Measurements from ENCODE around the gene PRR20D. TPM values are rescaled to one million over a fixed set of nuclear protein-coding genes. Genes with fewer than 3 reads are reported as not detected.

The PRR20D gene
- total RNA-seq, 1 experiment from 2014 or later, result not detected

GRCh38 chr13:57128909-57129308 is 31.5 kb upstream of the PRR20D start:
- intact Hi-C loops (cut with micrococcal nuclease), result no loop called here
- H3K4me1 ChIP-seq (ENCODE audit: insufficient read depth, low read length), result no peaks in the 10 kb centered on the region
- H3K27me3 ChIP-seq (ENCODE audit: low read length), result no peaks in the 10 kb centered on the region
- no peak overlapping the region for H3K4me2 ChIP-seq (ENCODE audit: low read length)
- ATAC-seq (peak; percentile 46; the same call in 1 of the 2 replicates), DNase-seq (peak; percentile 13)
- H3K36me3 ChIP-seq (ENCODE audit: low read depth, low read length), result no peaks in the 10 kb centered on the region
- no peak overlapping the region for H3K27ac ChIP-seq (ENCODE audit: low read length)
- CTCF ChIA-PET, result no interaction called here
- TF ChIP-seq EZH2phosphoT487 (IDR thresholded peaks at IDR 0.05; ENCODE audit: borderline replicate concordance, low read length), result no peak
- TF ChIP-seq EZH2 (IDR thresholded peaks at IDR 0.05; ENCODE audit: low read length, unreplicated experiment), result no peak
- TF ChIP-seq CTCF (conservative IDR thresholded peaks at IDR 0.05; ENCODE audit: low read depth, low read length), result no peak; the same call in 1 of the 2 replicates
- no peaks in the 10 kb centered on the region for H3K9me2 ChIP-seq (replicated peaks; ENCODE audit: low read length)
- H3F3A ChIP-seq (ENCODE audit: low read length, unreplicated experiment), result no peaks in the 10 kb centered on the region
- no peak overlapping the region for H3K9ac ChIP-seq (ENCODE audit: low read length)
- no TSS peak for BruUV-seq (replicated peaks)
- no peaks in the 10 kb centered on the region for H3K9me3 ChIP-seq (ENCODE audit: low read length)
- POLR2A ChIA-PET (ENCODE audit: unreplicated experiment), result no interaction called here
- H4K20me1 ChIP-seq (ENCODE audit: low read length), result no peaks in the 10 kb centered on the region
- no peaks in the 10 kb centered on the region for H3K79me2 ChIP-seq (ENCODE audit: low read length)
- no peak overlapping the region for H3K4me3 ChIP-seq (ENCODE audit: low read length)
- H2AFZ ChIP-seq (ENCODE audit: low read length), result no peak overlapping the region

GRCh38 chr13:57136093-57136492 is 24.3 kb upstream of the PRR20D start:
- H2AFZ ChIP-seq (ENCODE audit: low read length), result no peak overlapping the region
- POLR2A ChIA-PET (ENCODE audit: unreplicated experiment), result no interaction called here

More at GRCh38 chr13:57136093-57136492, 24.3 kb upstream of the PRR20D start:
- no peaks in the 10 kb centered on the region for H3K9me2 ChIP-seq (replicated peaks; ENCODE audit: low read length)
- no peak overlapping the region for H3K9ac ChIP-seq (ENCODE audit: low read length)
- intact Hi-C loops (cut with micrococcal nuclease), result no loop called here
- CTCF ChIA-PET, result no interaction called here
- no peaks in the 10 kb centered on the region for H3K27me3 ChIP-seq (ENCODE audit: low read length)
- ATAC-seq (no peak), DNase-seq (no peak)
- H4K20me1 ChIP-seq (ENCODE audit: low read length), result no peaks in the 10 kb centered on the region
- TF ChIP-seq EZH2 (IDR thresholded peaks at IDR 0.05; ENCODE audit: low read length, unreplicated experiment) (no peak), EZH2phosphoT487 (IDR thresholded peaks at IDR 0.05; ENCODE audit: borderline replicate concordance, low read length) (no peak), CTCF (conservative IDR thresholded peaks at IDR 0.05; ENCODE audit: low read depth, low read length) (no peak)
- no peaks in the 10 kb centered on the region for H3K9me3 ChIP-seq (ENCODE audit: low read length)
- no TSS peak for BruUV-seq (replicated peaks)
- no peak overlapping the region for H3K27ac ChIP-seq (ENCODE audit: low read length)
- no peaks in the 10 kb centered on the region for H3K4me1 ChIP-seq (ENCODE audit: insufficient read depth, low read length)
- H3K4me3 ChIP-seq (ENCODE audit: low read length), result no peak overlapping the region
- H3K79me2 ChIP-seq (ENCODE audit: low read length), result no peaks in the 10 kb centered on the region
- no peaks in the 10 kb centered on the region for H3K36me3 ChIP-seq (ENCODE audit: low read depth, low read length)
- no peak overlapping the region for H3K4me2 ChIP-seq (ENCODE audit: low read length)
- no peaks in the 10 kb centered on the region for H3F3A ChIP-seq (ENCODE audit: low read length, unreplicated experiment)

Data from PC-3 (cell line).